GM19193 (cell line): ENCODE measurements around the gene ETV6.

Experiments used
- POLR2A ChIP-seq: IDR thresholded peaks from 4 replicates; pipeline ENCODE4 v1.6.1; 2011; ENCODE audit not compliant: insufficient read depth, insufficient read length; ENCODE audit errors: extremely low read depth

Gene ETV6

DNA sequence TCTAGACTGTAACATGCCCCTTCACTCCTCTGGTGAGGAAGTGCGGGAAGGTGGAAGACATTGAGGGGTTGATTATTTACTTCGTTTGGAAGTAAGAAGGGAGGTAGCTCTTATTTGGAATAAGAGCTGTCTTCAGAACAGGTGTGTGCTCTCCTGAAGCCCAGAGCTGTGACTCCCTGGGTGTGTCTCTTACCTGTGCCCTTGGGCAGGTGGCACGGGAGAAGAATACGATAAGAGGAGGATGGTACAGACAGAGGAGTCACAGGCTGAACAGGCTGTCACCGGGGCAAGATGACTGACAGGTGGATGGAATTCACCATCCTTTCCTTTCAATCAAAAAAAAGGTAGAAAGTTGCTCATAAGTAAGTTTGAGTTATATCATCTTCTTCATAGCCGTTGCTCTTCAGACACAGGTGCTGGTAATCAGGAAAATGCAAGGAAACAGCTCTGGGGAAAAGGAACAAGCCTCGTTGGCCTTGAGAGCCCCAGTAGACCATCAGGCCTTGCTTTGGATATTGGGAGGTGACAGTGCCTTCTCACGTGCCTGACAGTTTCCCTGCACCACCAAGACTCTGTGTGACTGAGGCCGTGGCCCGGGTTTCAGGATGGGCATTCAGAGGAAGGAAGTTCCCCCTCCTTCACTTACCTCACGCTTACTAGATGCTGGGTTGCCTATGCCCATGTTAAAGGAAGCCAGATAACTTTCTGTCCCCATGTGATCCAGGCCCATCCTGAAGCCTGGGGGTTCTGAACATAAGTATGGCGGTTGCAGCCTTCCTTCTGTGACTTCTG is 120.4 kb downstream of the ETV6 start:
- no peak for TF ChIP-seq POLR2A

DNA sequence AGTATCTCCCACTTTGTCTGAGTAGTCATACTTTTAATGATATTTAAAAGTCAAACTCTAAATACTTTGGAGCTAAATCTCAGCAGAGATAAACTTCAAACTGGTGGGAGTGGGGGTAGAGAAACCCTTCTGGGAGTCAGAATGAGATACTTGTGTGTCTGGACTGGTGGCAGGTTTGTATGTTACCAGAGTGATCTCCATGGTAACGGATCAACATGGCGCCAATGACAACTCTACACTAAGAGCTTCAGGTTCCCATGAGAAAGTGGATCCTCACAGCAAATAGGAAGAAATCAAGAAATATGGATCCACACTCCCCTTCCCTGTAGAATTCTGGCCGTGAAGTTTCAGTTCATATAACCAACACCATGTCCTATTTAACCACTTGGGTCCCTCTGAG is 121.9 kb downstream of the ETV6 start:
- TF ChIP-seq POLR2A, result no peak

DNA sequence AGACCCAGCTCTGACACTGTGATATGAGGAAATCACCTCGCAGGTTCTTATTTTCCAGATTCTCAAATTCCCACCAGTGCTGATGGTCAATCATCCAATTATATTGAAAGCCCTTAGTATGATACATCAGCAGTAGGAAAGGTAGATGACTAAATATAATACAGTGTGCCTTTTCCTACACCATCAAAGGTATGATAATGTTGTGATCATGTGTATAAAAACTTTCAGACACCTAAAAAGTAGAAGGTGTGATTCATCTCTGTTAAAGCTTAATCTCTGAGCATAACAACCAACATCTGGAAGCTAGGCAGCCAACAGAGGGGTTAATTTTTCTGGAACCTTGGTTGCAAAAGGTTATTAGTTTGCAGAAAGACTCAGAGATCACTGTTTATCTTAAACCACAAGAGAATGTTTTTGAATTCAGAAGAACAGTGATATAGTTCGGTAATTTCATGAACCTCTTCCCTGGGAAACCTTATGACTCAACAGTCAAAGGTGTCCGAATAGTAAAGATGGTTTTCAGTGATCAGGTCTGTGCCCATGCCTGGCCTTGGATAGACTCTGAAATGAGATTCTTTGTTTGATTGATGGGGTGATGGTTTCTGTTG is 122.5 kb downstream of the ETV6 start:
- no peak for TF ChIP-seq POLR2A

DNA sequence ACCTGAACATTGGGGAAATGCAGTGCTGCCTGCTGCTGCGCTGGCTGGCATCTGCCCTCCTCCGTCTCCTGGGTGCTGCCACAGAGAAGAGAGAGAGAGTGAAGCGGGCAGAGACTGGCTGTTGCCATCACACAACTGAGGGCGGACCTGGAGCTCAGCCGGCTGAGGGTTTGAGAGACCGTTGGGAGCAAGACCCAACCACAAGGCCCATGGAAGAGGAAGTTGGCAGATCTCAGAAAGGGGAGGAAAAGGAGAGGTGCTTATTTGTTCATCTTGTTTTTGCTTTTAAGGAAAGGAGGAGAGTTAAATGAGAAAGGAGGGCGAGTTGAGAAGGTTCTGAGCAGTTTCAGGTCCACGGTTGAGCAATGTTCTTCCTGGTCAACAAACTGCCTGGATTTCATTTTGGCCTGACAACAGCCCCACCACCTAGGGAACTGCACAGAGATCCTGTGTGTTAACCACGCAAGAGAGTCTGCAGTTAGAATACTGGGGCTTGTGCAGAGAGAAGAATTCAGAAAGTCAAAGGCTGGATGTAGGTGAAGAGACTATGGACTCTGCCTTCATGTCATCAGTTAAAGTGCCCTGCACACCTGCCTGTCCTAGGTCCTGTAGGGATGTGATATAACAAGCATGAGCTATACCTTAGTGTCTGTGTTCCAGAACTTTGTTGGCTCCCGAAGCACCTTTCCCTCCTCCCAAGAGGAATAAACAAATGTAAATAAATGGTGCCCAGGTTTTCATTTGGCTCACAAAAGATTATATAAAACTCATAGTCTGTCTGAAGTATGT is 124.6 kb downstream of the ETV6 start:
- no peak for TF ChIP-seq POLR2A

DNA sequence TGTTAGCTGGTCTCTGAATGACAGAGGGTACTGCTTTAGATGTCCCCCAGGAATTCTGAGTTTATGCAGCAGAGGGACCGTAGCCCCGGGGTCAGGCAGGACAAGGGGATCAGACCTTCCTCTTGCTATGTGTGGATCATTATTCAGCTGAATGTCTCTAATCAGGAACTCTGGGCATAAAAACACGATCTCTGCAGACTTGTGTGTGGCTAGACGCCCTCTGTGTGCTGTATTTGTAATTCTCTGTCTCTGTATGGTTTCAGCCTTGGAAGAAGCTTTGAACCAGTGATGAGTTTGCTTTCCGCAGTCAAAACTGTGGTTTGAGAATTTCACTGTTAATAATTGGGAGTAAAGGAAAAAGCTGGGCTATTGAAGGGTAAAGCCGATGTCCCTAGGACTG is 125.3 kb downstream of the ETV6 start:
- no peak for TF ChIP-seq POLR2A

DNA sequence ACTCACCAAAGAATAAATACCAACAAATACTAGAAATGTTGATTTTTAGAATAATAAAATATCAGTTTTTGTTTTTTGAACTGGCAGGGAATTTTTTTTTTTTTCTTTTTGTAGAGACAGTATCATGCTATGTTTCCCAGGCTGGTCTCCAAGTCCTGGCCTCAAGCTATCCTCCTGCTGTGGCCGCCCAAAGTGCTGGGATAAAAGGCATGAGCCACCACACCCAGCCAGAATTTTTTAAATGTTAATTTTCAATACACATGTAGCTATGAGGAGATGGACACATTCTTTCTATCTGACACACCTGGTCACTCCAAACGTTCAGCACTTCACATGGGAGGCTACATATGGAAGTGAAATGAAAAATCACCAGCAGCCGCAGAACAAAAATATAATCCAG is 126.8 kb downstream of the ETV6 start:
- TF ChIP-seq POLR2A, result no peak

DNA sequence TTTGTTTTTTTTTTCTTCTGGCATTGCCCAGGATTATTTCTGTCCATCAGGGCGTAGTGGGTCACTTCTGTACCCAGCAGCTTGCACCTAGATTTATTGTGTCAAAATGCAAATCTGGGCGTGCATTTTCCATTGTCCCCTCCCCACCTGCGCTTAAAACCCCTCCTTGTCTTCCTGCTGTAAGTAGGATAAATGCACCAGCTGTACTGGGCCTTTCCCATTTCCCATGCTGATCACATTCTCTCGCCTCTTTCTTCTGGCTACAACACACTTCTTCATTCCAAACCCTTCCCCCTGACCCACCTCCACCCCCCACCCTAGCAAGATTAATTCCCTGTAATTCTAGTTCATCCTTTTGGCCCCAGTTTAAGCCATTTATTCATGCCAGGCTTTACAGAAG is 128.0 kb downstream of the ETV6 start:
- no peak for TF ChIP-seq POLR2A

DNA sequence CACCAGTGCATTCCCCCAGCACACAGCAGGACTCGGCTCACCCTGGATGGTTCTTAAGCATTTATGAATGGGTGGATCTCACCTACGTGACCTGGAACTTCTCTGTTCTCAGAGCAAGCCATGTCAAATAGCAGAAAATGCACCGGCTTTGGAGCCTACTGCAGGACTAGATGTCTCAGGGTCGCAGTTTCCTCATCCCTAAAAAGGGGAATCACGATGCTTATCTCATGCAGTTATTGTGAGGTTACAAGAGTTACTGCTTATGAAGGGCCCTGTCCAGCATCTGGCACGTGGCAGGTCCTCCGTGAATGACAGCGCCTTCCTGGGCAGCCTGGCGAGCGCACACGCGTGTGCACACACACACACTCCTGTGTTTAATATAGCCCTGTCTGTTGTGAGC is 128.5 kb downstream of the ETV6 start:
- no peak for TF ChIP-seq POLR2A

DNA sequence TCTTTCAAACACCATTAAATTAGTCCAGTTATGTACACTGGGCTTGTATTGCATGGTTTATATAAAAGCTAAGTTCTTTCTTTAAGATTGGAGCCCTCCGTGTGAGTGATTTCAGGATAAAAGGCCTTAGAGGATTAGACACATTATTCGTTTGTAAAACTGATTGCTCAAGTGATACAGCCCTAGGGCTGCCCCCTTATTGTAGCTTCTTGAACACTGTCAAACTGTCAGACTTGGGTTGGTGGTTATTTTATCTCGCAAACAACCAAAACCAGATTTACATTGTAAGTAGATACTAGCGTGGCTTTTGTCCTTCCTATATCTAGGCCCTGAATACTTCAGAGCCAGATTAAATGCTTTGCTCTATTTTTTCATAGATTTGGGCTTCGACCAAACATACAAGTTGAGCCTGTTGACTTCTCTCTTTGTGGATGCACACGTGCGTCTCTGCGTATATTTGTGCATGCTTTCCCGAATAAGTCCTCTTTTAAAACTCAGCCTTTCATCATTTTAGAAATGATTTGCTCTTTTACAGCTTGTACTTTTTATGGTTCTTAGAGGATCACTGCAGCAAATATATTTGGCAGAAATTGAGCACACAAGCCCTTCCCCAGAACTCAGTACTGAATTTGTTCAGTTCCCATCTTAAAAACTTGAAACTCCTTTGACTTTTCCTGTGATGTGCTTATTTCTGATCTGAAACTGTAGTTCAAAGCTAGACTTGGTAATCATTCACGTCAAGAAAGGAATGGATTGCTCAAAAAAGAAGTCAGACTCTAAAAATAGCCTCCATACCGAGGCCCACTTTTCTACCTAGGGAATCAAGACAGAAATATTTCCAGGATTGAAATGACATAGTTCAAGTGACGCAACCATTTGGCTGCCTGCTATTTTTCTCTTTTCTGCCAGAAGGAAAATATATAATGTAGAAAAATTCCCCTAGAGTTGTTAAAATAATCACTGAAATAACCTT is 129.5 kb downstream of the ETV6 start:
- TF ChIP-seq POLR2A, result no peak

DNA sequence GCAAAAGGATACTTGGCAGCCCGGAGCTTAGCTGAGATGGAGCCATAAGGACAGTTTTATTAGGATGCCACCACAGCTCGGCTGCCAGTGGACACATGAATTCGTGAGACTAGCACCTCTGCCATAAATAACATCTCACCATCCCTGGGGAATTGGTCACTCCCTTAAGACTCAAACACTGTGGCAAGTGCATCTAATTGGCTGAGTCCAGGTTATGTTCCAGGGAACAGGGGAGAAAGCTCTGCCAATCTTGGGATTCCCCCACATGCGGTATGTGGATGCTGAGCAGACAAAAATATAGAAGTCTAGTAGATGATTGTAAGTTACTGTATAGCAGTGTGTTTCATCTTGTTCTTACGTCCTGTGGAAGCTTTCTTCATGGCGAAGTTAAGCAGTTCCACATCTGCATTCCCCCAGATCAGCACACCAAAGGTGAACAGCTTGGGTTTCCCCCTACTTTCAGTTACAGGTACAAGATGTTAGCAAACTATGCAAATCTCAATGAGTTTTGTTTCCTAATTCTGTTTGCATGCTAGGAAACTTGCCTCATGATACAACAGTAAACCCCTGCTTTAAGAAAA is 131.1 kb downstream of the ETV6 start:
- TF ChIP-seq POLR2A, result peak; percentile 53

DNA sequence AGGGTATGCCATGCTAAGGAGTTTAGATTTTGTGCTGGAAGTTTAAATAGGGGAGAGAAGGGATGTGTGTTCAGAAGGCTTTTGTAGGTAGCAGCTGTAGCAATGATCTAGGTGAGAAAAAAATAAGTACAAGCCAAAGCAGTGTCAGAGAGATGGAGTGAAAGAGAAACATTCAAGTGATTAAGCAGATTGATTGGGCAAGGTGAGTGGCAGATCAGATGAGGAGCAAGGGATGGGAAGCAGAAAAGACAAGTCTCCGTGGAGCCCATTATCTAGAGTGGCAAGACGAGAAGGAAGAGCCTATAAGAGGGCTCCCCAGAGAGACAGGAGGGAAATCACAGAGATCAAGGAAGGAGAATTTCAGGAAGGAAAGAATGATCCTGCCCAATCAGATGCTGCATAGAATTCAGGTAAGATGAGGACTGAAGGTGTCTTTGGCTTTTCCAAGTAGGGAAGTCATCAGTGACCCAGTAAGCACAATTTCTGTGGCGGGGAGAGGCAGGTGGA is 133.5 kb downstream of the ETV6 start:
- no peak for TF ChIP-seq POLR2A

DNA sequence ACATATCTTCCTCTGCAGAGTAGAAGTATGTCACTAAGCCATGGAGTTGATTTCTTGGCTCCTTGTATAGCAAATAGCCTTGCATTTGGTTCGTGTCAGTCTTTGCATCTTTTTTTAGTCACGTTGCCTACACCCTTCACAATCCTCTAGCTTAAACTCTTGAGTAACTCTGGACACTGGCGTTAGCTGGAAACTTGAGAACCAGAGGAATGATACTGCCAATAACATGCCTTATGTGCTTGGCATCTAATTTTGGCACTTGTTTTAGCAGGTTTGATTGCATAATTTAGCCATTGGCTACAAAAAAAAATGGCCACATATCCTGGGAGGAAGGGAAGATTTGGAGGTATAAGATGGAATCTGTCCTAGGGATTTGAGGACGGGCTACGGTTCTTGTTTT is 136.2 kb downstream of the ETV6 start:
- no peak for TF ChIP-seq POLR2A

DNA sequence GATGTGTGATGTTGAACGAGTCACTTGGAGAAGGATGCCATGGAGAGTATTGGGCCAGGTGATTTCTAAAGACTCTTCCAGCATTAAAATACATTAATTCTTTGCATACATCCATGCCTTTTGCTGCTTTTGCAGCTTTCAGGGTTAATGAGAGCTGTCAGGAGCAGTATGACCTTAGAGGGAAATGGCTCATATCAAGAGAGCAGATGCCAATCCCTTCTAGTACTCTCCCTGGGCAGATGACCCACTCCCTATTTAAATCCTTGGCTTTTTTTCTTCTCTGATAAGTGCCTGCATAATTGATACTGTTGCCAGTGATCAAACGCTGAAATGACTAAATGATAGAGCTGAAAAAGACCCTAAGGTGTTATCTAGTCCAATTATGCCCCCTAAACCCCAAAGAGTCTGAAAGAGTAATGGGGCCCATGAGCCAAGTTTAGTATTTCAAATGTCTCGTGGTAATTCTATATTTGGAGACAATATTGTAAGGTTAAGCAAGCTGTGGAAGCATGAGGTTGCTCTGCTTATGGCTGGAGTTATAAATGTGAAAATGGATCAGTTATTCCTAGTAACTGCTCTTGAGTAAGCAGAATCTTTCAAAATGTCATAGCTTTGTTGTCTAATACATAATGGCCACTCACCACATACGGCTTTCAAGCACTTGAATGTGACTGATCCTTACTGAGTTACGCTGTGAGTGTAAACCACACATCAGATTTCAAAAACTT is 137.3 kb downstream of the ETV6 start:
- no peak for TF ChIP-seq POLR2A

DNA sequence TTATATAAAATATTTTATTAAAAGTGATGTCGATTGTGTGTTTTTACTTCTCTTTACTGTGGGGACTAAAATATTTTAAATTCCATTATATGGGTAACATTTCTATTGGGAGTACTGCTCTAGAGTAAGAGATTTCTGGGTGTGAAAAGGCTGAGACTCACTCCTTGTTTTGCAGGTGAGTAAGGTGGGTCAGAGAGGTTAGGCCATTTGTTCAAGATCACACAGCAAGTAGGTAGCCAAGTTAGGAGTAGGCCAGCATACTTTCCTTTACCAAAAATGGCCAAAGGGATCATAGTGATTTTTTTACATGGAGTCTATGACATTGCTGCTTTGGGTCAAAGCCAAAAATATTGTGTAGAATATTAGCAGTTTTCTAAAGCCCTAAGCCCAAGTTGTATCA is 138.0 kb downstream of the ETV6 start:
- TF ChIP-seq POLR2A, result no peak
